ENCODE data around the gene SERPINA6.

SERPINA6 gene

DNA sequence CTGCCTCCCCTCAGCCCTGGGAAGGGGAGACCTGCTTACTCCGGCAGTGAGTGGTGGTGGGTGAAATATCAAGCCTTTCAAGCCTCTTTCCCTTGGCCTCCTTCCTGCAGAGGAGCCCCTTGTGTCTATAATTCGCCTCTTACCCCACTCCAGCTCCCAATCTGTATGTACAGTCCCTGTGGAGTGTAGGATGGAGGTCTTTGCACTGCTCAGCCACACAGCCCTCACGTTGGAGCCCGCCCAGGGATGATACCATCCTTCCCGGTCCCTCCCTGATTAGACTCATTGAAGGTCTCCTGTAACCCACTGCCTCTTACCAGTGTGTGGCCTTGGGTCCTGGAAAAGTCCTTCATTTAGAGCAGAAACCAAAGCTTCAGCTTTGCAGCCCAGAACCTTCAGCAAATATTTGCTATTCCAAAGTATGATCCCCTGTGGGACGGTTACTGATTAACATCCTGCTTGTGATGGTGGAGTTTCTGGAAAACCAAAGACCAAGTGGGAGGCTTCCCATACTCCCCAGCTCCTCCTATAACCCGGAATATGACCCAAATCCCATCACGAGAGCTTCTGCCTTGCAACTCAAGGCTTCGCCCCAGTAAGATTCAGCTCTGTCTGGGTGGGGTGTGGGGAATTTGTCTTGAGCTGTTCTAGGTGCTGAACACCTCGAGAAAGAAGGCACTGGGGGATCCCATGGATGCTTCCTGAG lies 30.1 kb downstream of the SERPINA6 start, which contains the start of gene SERPINA10:
TSS of gene SERPINA10 (minus strand) at position 397 of the 706 bp plus-strand sequence. CDS start 2,675 bp downstream, outside the sequence.
- DNase-seq (ENCODE audit: low read depth): no peak
- H3K4me3 ChIP-seq (replicated peaks; ENCODE audit: low read depth, low read length): no peak within 1 kb of the TSS
- TF ChIP-seq, protein P1, sequence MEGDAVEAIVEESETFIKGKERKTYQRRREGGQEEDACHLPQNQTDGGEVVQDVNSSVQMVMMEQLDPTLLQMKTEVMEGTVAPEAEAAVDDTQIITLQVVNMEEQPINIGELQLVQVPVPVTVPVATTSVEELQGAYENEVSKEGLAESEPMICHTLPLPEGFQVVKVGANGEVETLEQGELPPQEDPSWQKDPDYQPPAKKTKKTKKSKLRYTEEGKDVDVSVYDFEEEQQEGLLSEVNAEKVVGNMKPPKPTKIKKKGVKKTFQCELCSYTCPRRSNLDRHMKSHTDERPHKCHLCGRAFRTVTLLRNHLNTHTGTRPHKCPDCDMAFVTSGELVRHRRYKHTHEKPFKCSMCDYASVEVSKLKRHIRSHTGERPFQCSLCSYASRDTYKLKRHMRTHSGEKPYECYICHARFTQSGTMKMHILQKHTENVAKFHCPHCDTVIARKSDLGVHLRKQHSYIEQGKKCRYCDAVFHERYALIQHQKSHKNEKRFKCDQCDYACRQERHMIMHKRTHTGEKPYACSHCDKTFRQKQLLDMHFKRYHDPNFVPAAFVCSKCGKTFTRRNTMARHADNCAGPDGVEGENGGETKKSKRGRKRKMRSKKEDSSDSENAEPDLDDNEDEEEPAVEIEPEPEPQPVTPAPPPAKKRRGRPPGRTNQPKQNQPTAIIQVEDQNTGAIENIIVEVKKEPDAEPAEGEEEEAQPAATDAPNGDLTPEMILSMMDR (IDR thresholded peaks at IDR 0.05; ENCODE audit: low read length, missing control alignments): no peak

DNA sequence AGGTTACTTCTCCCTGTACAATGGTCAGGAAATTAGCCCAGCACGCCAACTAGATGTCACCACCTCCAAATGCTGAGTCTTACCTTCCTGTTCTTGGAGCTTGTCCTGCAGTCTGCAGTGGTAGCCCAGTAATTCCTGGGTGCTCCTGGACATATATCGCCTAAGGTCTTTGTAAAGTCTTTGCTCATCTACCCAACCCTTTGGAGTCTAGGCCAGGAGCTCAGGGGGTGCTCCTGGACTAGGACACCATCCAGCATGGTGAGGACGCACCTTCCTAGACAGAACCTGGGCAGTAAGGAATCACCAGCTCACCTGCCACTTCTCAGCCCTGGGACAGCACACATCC lies 30.6 kb downstream of the SERPINA6 start:
- TF ChIP-seq, protein P1 (IDR thresholded peaks at IDR 0.05; ENCODE audit: low read length, missing control alignments): no peak
- no peak overlapping the region for H3K4me3 ChIP-seq (replicated peaks; ENCODE audit: low read depth, low read length)
- no peak for DNase-seq (ENCODE audit: low read depth)

DNA sequence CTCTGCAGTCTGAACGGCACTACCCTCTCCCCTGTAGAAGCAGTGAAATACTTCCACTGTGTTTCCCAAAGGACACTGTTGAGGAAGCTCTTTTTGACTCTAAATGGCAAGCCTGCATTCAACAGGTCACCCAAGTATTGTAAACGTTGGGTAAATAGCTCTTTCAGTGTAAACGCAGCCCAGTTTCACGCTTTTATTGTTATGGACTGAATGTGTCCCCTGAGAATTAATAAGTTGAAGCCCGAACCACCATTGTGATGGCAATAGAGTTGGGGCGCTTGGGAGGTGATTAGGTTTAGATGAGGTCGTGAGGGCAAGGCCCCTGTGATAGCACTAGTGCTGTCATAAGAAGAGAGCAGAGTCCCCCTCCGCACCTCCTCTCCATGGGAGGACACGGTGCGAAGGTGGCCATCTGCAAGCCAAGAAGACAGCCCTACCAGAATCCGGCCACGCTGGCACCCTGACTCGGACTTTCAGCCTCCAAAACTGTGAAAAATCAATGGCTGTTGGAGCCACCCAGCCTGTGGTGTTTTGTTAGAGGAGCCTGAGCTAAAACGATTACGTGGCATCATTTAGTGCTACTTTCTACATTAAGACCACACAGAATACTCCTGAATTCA lies 31.1 kb downstream of the SERPINA6 start:
- H3K4me3 ChIP-seq (replicated peaks; ENCODE audit: low read depth, low read length): no peak overlapping the region
- DNase-seq (ENCODE audit: low read depth): no peak
- TF ChIP-seq, protein P1 (IDR thresholded peaks at IDR 0.05; ENCODE audit: low read length, missing control alignments): no peak

DNA sequence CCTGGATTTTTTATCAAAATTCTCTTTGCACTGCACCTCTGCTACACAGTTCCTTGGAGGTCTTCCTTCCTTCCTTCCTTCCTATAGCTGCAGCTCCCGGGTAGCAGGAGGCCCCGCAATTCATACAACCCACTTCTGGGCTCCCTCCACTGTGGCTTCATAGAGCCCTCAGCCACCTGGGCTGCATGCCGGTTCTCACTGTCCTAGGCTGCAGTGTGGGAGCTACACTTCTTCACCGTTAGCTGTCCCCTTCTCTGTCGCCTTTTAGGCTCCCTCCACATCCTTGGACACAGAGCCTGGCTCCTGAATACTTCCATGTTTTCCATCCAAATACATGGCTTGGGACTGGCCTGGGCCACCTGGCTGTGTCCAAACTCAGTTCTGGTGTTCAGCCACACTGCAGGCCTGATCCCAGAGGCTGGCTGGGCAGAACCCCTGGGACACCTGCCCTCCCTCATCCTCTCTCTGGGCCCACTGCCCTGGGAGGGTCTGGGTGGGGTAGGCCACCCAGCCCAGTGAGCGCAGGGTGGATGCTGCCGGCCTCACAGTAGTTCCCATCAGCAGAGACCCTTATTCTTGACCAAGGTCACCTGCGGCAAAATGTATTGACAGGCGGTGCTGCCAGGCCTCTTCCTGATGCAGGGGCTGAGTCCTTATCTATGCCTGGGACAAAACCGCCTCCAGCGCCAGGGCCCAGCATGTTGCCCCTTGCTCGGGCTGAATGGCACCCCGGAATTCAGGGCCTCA lies 31.8 kb downstream of the SERPINA6 start:
- no peak for DNase-seq (ENCODE audit: low read depth)
- TF ChIP-seq, protein P1 (IDR thresholded peaks at IDR 0.05; ENCODE audit: low read length, missing control alignments): no peak
- no peak overlapping the region for H3K4me3 ChIP-seq (replicated peaks; ENCODE audit: low read depth, low read length)

DNA sequence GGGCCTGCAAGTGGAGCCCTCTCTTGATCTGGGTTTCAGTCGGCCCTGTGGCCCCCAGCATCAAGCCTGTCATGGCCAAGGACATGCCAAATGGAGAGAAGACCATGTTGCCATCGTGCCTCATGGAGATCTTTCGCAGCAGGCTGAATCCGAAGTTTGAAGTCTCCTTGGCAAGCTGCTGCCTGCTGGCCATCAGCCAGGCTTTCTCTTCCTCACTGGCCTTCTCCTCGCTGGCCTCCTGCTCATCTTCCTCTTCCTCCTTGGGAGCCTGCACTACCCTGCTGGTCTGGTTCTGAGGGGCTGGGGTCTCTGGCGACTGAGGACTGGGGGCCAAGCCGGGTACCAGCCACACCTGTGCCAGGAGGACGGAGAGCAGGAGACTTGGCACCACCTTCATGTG lies 32.9 kb downstream of the SERPINA6 start:
- TF ChIP-seq, protein P1 (IDR thresholded peaks at IDR 0.05; ENCODE audit: low read length, missing control alignments): no peak
- H3K4me3 ChIP-seq (replicated peaks; ENCODE audit: low read depth, low read length): no peak overlapping the region
- DNase-seq (ENCODE audit: low read depth): no peak

DNA sequence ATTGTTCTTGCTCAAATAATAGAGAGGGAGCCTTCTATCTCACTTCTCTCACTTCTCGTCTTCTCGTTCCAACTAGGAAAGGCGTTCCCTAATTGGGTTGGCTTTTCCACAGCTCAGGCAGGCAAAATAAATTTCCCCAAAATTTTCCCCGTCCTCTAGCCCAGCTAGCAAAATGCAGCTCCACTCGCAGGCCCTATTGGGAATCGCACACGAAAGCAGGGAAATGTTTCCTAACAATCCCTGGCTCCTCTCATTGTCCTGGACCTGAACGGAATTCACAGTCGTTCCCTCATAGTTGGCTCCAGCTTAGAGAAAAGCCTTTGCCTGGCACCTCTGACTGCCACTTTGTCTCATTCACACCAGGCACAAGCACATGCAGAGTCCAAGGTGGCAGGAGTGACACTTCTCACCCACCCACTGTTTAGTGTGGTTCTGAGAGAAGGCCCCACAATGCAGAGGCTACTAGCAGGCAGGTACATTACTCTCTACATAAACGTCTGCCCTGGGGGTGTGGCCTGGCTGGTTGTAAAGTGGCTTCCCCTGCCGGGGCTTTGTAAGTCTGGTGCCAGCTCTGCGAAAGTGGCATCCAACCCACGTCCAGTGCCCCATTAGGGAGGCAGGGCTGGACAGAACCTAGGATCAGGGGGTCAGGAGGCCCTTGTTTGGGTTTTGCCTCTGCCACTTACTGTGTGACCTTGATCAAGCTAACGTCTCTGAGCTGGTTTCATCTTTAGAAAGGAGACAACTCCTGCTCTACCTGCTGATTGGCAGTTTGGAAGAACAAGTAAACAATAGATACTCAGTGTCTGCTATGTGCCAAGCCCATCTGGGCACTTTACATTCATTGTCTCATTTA lies 34.3 kb downstream of the SERPINA6 start:
- TF ChIP-seq, protein P1 (IDR thresholded peaks at IDR 0.05; ENCODE audit: low read length, missing control alignments): no peak
- no peak for DNase-seq (ENCODE audit: low read depth)

More for the DNA sequence above, 34.3 kb downstream of the SERPINA6 start:
- H3K4me3 ChIP-seq (replicated peaks; ENCODE audit: low read depth, low read length): no peak overlapping the region
